WTC11 (cell line): ENCODE measurements around the gene OOSP1. TPM values are rescaled to one million over a fixed set of nuclear protein-coding genes. Genes with fewer than 3 reads are reported as not detected.

Experiments
- ATAC-seq: fragments of 200-7000 bp; cut with Tn5 transposase; 2 replicates; pipeline ENCODE4 v1.10.0; 2021; ENCODE audit warnings: mild to moderate bottlenecking, moderate library complexity
- CTCF ChIA-PET: fragments of 300-600 bp; sonication (Branson Sonifier 250); formaldehyde crosslinking; loops from one replicate; lab custom pipeline; 2021; ENCODE audit warnings: antibody characterized with exemption; lab: Charles Lee
- POLR2A ChIA-PET: fragments of 350-600 bp; sonication (Branson Sonifier 250); formaldehyde crosslinking; loops from one replicate; lab custom pipeline; 2021; ENCODE audit warnings: antibody characterized with exemption; lab: Charles Lee
- DNase-seq: peaks from one replicate; pipeline ENCODE4 v3.0.0; 2021; ENCODE audit warnings: low spot score
- H3K27ac Mint-ChIP-seq: 2 replicates; pipeline ENCODE4 v1.8.0; 2021; ENCODE audit warnings: mixed read lengths
- H3K27me3 Mint-ChIP-seq: 2 replicates; pipeline ENCODE4 v1.8.0; 2021; ENCODE audit warnings: low read depth, mild to moderate bottlenecking, moderate library complexity, mixed read lengths
- H3K36me3 Mint-ChIP-seq: 2 replicates; pipeline ENCODE4 v1.8.0; 2021; ENCODE audit warnings: mixed read lengths
- H3K4me1 Mint-ChIP-seq: 2 replicates; pipeline ENCODE4 v1.8.0; 2022; ENCODE audit warnings: mixed read lengths
- H3K4me3 Mint-ChIP-seq: 2 replicates; pipeline ENCODE4 v1.8.0; 2021; ENCODE audit warnings: mild to moderate bottlenecking, moderate library complexity, mixed read lengths
- H3K9me3 Mint-ChIP-seq: 2 replicates; pipeline ENCODE4 v1.8.0; 2021; ENCODE audit warnings: mixed read lengths
- ATF2 ChIP-seq: sonication (generic); formaldehyde crosslinking; IDR thresholded peaks from 2 replicates; pipeline ENCODE4 v1.8.1; 2022; ENCODE audit warnings: low read depth, missing genetic modification reagents, borderline replicate concordance
- CDX4 ChIP-seq: fragments of 250-450 bp; sonication (Bioruptor Pico); IDR thresholded peaks from 2 replicates; pipeline ENCODE4 v1.9.0; 2021; ENCODE audit warnings: moderate library complexity, mild to moderate bottlenecking, inconsistent platforms, borderline replicate concordance
- ELF4 ChIP-seq: sonication (generic); formaldehyde crosslinking; IDR thresholded peaks from 2 replicates; pipeline ENCODE4 v1.8.1; 2022; ENCODE audit warnings: low read depth, mild to moderate bottlenecking, moderate library complexity, missing genetic modification reagents
- HMGA2 ChIP-seq: fragments of 250-450 bp; sonication (Bioruptor Pico); IDR thresholded peaks from 2 replicates; pipeline ENCODE4 v1.4.0; 2021; ENCODE audit warnings: mild to moderate bottlenecking, moderate library complexity
- NFE2L1 ChIP-seq: sonication (generic); formaldehyde crosslinking; IDR thresholded peaks from 2 replicates; pipeline ENCODE4 v1.8.1; 2023; ENCODE audit warnings: missing genetic modification reagents
- OVOL2 ChIP-seq: fragments of 250-450 bp; sonication (Bioruptor Pico); IDR thresholded peaks from 2 replicates; pipeline ENCODE4 v1.9.0; 2021; ENCODE audit warnings: mild to moderate bottlenecking, borderline replicate concordance
- PREB ChIP-seq: sonication (generic); formaldehyde crosslinking; IDR thresholded peaks from 2 replicates; pipeline ENCODE4 v1.8.1; 2022; ENCODE audit warnings: mild to moderate bottlenecking, missing genetic modification reagents, moderate library complexity, borderline replicate concordance
- PRRX2 ChIP-seq: fragments of 250-450 bp; sonication (Bioruptor Pico); IDR thresholded peaks from 2 replicates; pipeline ENCODE4 v1.8.0; 2021; ENCODE audit warnings: mild to moderate bottlenecking
- TCF7 ChIP-seq: sonication (generic); formaldehyde crosslinking; IDR thresholded peaks from 2 replicates; pipeline ENCODE4 v1.8.0; 2022; ENCODE audit warnings: mild to moderate bottlenecking, low read depth, missing genetic modification reagents, moderate library complexity
- ZNF219 ChIP-seq: sonication (generic); formaldehyde crosslinking; IDR thresholded peaks from 2 replicates; pipeline ENCODE4 v1.8.0; 2023; ENCODE audit warnings: missing genetic modification reagents, mild to moderate bottlenecking, borderline replicate concordance
- ZNF317 ChIP-seq: sonication (generic); formaldehyde crosslinking; IDR thresholded peaks from 2 replicates; pipeline ENCODE4 v1.8.1; 2023; ENCODE audit warnings: low read depth, mild to moderate bottlenecking, moderate library complexity, missing genetic modification reagents, borderline replicate concordance
- total RNA-seq: library from RNA; stranded (reverse); gene quantifications from 3 replicates; pipeline ENCODE4 v1.2.3, GENCODE V29; 2021
- TF ChIP-seq, protein P1 (sequence below): sonication (generic); formaldehyde crosslinking; IDR thresholded peaks from 2 replicates; pipeline ENCODE4 v1.8.0; 2023; ENCODE audit warnings: mild to moderate bottlenecking, missing genetic modification reagents
- TF ChIP-seq, protein P2 (sequence below): sonication (generic); formaldehyde crosslinking; conservative IDR thresholded peaks from 2 replicates; pipeline ENCODE4 v1.8.1; 2022; ENCODE audit warnings: mild to moderate bottlenecking, missing genetic modification reagents

The OOSP1 gene
- total RNA-seq, 1 experiment from 2014 or later, result not detected

DNA sequence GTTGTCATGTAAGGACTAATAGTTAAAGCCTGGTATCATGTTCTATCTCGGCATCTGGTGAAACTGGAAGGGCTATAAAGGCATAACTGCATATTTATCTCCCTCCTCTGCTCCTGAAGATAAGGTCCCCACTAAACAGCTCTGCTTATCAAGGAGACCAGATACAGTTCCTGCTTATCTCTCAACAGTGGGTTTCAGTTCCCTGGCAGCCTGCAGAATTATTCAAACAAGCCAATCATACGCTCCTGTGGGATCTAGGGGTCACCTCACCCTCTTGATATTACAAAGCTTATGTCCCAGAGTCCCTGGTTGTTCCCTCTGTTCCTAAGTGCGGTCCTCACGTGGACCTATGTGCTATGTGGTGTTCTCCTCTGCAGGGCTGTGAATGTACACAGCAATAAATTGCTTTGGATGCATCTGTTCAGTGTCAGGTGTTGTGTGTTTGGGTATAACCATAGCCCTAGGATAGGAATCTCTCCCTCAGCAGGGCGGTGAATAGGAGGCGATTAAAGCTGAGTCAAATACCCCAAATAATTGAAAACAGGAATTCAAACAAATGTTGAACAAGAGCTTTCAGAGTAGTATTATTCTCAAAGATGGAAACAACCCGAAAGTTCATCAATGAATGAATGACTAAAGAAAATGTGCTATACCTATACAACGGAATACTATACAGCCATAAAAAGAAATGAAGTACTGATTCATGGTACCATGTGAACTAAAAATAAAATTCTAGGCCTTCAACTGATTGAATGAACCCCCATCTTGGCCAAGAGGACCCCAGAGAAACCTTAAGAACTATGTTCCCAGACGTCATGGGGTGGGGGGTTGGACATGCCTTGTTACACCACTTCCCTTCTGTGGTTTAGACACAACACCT is 22.5 kb downstream of the OOSP1 start:
- Mint-ChIP-seq H3K4me1 (peaks cover 19% of the 10 kb centered on the region), H3K9me3 (peaks cover 5% of the 10 kb centered on the region; the same call in 1 of the 2 replicates), H3K27me3 (no peaks in the 10 kb centered on the region), H3K27ac (no peak overlapping the region; the same call in 1 of the 2 replicates), H3K36me3 (no peaks in the 10 kb centered on the region), H3K4me3 (no peak overlapping the region)
- ATAC-seq (no peak), DNase-seq (no peak)
- TF ChIP-seq ATF2 (CRISPR knock-in tag) (no peak), ZNF219 (CRISPR knock-in tag) (no peak), OVOL2 (no peak), PREB (no peak)
- TF ChIP-seq, protein P1, sequence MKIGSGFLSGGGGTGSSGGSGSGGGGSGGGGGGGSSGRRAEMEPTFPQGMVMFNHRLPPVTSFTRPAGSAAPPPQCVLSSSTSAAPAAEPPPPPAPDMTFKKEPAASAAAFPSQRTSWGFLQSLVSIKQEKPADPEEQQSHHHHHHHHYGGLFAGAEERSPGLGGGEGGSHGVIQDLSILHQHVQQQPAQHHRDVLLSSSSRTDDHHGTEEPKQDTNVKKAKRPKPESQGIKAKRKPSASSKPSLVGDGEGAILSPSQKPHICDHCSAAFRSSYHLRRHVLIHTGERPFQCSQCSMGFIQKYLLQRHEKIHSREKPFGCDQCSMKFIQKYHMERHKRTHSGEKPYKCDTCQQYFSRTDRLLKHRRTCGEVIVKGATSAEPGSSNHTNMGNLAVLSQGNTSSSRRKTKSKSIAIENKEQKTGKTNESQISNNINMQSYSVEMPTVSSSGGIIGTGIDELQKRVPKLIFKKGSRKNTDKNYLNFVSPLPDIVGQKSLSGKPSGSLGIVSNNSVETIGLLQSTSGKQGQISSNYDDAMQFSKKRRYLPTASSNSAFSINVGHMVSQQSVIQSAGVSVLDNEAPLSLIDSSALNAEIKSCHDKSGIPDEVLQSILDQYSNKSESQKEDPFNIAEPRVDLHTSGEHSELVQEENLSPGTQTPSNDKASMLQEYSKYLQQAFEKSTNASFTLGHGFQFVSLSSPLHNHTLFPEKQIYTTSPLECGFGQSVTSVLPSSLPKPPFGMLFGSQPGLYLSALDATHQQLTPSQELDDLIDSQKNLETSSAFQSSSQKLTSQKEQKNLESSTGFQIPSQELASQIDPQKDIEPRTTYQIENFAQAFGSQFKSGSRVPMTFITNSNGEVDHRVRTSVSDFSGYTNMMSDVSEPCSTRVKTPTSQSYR (CRISPR knock-in tag), result no peak
- CTCF ChIA-PET, result no interaction called here
- POLR2A ChIA-PET, result interaction anchor here (0.6 kb wide), 1 partner anchor 907 kb away, joined by 4 read pairs; the partner anchor contains the start of gene ZP1

DNA sequence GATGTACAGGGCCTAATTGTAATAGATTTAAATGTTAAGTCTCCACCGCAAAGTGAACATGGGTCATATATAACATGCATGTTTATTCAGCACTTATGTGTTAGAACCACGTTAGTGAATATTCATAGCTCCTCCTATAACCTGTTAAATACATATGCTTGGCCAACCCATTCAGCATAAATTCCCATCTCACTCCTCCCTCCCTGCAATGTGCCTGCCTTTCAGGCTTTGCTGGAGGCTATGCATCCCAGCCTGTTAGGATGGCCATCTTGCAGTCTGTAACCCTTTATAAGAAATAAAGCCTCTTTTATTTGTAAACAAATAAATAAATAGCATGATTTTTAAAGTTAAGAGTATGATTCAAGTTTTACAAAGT is 23.9 kb downstream of the OOSP1 start:
- Mint-ChIP-seq H3K4me3 (no peak overlapping the region), H3K27me3 (no peaks in the 10 kb centered on the region), H3K36me3 (no peaks in the 10 kb centered on the region), H3K4me1 (peaks cover 19% of the 10 kb centered on the region), H3K27ac (no peak overlapping the region), H3K9me3 (peaks cover 5% of the 10 kb centered on the region; the same call in 1 of the 2 replicates)
- POLR2A ChIA-PET, result no interaction called here
- TF ChIP-seq CDX4 (CRISPR knock-in tag), result no peak
- TF ChIP-seq ELF4 (CRISPR knock-in tag), result no peak
- TF ChIP-seq HMGA2 (CRISPR knock-in tag), result no peak
- no peak for TF ChIP-seq ZNF317
- TF ChIP-seq, protein P2, sequence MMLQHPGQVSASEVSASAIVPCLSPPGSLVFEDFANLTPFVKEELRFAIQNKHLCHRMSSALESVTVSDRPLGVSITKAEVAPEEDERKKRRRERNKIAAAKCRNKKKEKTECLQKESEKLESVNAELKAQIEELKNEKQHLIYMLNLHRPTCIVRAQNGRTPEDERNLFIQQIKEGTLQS (CRISPR knock-in tag), result no peak
- no peak for TF ChIP-seq ATF2 (CRISPR knock-in tag)
- TF ChIP-seq NFE2L1 (CRISPR knock-in tag), result no peak
- no peak for TF ChIP-seq TCF7
- no peak for TF ChIP-seq PRRX2 (CRISPR knock-in tag)
- DNase-seq, result no peak
- ATAC-seq, result no peak
- CTCF ChIA-PET, result no interaction called here
